GM23248 (cell line): ENCODE results near the gene CACHD1.

ENCODE experiments used
- EZH2 ChIP-seq: fragments of 200-600 bp; sonication (generic); IDR thresholded peaks from 2 replicates; pipeline ENCODE4 v1.6.1; 2018; ENCODE audit warnings: antibody characterized with exemption, mild to moderate bottlenecking; ENCODE audit not compliant: insufficient read depth, poor library complexity, severe bottlenecking
- EZH2phosphoT487 ChIP-seq: fragments of 200-600 bp; sonication (generic); IDR thresholded peaks from 2 replicates; pipeline ENCODE4 v1.6.1; 2018; ENCODE audit warnings: antibody characterized with exemption, moderate library complexity, mild to moderate bottlenecking, low read depth; ENCODE audit not compliant: insufficient read depth

- TF ChIP-seq EZH2 (no peak), EZH2phosphoT487 (no peak)
These were observed 23.9 kb downstream of the CACHD1 start for GRCh38 chr1:64493831-64494230.
